Measurements from ENCODE around the gene ACADM.
"Not testable (repeated sequence)": the region's sequence is repeated elsewhere in the genome, so short reads cannot be mapped to it uniquely, and the experiment has no call there.

The ACADM gene

DNA sequence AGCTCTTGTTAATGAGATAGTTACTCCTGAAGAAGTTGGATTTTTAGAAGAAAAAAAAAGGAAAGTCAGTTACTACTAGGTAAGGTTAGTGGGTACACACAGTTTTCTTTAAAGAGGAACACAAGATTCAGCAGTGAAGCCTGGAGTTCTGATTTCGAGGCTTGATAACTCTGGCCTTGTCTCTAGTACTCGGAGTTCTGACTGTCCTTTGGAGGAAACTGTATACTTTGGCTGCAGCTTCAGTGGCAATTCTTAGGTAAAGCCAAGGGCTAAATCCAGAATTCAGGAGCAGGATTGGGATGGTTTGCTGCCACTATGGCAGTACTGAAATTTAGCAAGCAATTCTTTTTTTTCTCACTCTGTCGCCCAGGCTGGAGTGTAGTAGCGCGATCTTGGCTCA lies 9.2 kb downstream of the ACADM start:
- TF ChIP-seq, protein P1, sequence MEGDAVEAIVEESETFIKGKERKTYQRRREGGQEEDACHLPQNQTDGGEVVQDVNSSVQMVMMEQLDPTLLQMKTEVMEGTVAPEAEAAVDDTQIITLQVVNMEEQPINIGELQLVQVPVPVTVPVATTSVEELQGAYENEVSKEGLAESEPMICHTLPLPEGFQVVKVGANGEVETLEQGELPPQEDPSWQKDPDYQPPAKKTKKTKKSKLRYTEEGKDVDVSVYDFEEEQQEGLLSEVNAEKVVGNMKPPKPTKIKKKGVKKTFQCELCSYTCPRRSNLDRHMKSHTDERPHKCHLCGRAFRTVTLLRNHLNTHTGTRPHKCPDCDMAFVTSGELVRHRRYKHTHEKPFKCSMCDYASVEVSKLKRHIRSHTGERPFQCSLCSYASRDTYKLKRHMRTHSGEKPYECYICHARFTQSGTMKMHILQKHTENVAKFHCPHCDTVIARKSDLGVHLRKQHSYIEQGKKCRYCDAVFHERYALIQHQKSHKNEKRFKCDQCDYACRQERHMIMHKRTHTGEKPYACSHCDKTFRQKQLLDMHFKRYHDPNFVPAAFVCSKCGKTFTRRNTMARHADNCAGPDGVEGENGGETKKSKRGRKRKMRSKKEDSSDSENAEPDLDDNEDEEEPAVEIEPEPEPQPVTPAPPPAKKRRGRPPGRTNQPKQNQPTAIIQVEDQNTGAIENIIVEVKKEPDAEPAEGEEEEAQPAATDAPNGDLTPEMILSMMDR (IDR thresholded peaks at IDR 0.05; ENCODE audit: extremely low read depth, missing control alignments): no peak
- DNase-seq (ENCODE audit: low spot score): no peak

DNA sequence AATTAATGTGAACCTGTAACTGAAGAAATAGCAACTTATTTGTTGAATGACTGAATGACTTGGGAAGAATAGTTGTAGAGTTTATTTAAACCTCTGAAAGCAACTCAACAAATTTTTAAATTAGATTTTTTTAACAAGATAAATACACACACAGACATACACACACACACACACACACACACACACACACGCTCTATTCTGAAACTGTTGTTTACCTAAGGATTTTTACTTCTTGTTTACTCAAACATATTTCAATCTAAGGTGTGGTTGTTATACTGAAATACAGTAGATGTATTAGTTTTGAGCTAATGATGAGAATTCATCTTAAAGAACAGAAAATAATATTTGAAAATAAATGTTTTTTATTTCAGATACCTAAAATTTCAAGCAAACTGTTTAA lies 11.5 kb downstream of the ACADM start:
- TF ChIP-seq, protein P1 (IDR thresholded peaks at IDR 0.05; ENCODE audit: extremely low read depth, missing control alignments): no peak

GRCh38 chr1:75742047-75742625 lies 17.6 kb downstream of the ACADM start:
- TF ChIP-seq, protein P1 (IDR thresholded peaks at IDR 0.05; ENCODE audit: extremely low read depth, missing control alignments): no peak
- DNase-seq (ENCODE audit: low spot score): no peak

More for the DNA sequence above, 11.5 kb downstream of the ACADM start:
- no peak for DNase-seq (ENCODE audit: low spot score)

DNA sequence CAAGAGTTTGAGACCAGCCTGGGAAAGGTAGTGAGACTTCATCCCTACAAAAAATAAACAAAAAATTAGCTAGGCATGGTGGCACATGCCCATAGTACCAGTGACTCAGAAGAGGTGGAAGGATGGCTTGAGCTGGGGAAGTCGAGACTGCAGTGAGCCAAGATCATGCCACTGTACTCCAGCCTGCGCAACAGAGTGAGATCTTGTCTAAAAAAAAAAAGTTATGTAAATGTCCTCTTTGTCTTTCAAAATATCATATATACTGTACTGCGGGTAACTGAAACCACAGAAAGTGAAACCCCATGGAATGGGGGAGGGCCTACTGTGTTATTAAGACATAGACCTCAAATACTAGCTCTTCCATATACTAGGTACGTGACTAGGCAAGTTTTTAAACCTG lies 20.8 kb downstream of the ACADM start:
- no peak for DNase-seq (ENCODE audit: low spot score)
- TF ChIP-seq, protein P1 (IDR thresholded peaks at IDR 0.05; ENCODE audit: extremely low read depth, missing control alignments): no peak

DNA sequence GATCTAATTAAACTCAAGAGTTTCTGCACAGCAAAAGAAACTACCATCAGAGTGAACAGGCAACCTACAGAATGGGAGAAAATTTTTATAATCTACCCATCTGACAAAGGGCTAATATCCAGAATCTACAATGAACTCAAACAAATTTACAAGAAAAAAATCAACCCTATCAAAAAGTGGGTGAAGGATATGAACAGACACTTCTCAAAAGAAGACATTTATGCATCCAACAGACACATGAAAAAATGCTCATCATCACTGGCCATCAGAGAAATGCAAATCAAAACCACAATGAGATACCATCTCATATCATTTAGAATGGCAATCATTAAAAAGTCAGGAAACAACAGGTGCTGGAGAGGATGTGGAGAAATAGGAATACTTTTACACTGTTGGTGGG lies 32.7 kb downstream of the ACADM start:
- not testable (repeated sequence) for DNase-seq (ENCODE audit: low spot score)

DNA sequence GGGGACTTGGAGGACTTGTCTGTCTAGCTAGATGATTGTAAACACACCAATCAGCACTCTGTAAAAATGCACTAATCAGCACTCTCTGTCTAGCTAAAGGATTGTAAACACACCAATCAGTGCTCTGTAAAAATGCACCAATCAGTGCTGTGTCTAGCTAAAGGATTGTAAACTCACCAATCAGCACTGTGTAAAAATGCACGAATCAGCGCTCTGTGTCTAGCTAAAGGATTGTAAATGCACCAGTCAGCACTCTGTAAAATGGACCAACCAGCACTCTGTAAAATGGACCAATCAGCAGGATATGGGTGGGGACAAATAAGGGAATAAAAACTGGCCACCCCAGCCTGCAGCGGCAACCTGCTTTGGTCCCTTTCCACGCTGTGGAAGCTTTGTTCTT lies 34.0 kb downstream of the ACADM start:
- not testable (repeated sequence) for DNase-seq (ENCODE audit: low spot score)

- no peak for DNase-seq (ENCODE audit: low spot score)
- TF ChIP-seq, protein P1 (IDR thresholded peaks at IDR 0.05; ENCODE audit: extremely low read depth, missing control alignments): no peak
These were observed 39.6 kb downstream of the ACADM start for GRCh38 chr1:75764057-75764655.

DNA sequence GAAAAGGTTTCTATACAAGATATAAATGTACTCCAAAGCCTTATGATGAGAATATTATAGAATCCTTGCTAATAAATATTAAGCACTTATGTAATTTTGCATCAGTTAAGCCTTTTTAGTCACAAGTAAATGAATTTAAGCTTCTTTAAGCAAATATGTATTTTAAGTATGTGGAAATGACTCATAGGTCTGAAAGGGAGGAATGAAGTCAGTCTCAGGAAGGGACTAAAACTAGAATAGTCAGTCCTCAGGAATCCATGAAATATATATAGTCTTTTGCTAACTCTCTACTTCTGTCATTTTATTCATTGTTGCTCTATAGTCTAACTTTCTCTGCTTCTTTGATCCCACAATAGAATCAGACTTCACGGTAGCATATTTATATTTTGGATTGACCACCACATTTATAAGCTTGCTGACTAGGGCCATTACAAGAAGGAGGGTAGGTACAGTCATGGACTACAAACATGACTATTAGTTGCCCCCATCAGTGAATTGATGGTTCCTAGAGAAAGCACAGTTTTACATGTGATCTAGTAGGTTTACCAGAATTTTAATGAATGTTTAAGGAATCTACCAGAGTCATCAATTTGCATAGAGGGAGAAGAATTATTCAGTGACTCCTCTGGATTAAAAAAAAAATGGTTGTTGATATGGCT lies 41.3 kb downstream of the ACADM start:
- TF ChIP-seq, protein P1 (IDR thresholded peaks at IDR 0.05; ENCODE audit: extremely low read depth, missing control alignments): no peak
- DNase-seq (ENCODE audit: low spot score): no peak

Data from GM20000 (cell line).